Stimulated activated CD4-positive, alpha-beta T cell treated with anti-CD3 and anti-CD28 coated beads, TNF-alpha, amount 100 ng/mL, for 1 hour (primary cell): ENCODE measurements around the gene FASLG.
"Not testable (repeated sequence)": the region's sequence is repeated elsewhere in the genome, so short reads cannot be mapped to it uniquely, and the experiment has no call there.

Experiments used
- DNase-seq, 3 donors: peaks; one replicate each; pipeline ENCODE4 v3.0.0-alpha.2; 2020; ENCODE audit warnings: low read depth in 3 of 3, low spot score in 1 of 3

Gene FASLG

GRCh38 chr1:172680244-172680643 lies 21.3 kb downstream of the FASLG start:
- no peak for DNase-seq

GRCh38 chr1:172680733-172681275 lies 21.9 kb downstream of the FASLG start:
- DNase-seq = no peak

- no peak for DNase-seq
These were observed 23.9 kb downstream of the FASLG start for GRCh38 chr1:172682812-172683211.

- no peak for DNase-seq
These were observed 27.2 kb downstream of the FASLG start for GRCh38 chr1:172686143-172686542.

- not testable (repeated sequence) for DNase-seq
These were observed 29.7 kb downstream of the FASLG start for GRCh38 chr1:172688428-172689085.

GRCh38 chr1:172690925-172691324 lies 32.0 kb downstream of the FASLG start:
- DNase-seq = not testable (repeated sequence)

GRCh38 chr1:172697534-172698002 lies 38.7 kb downstream of the FASLG start:
- DNase-seq = no peak

GRCh38 chr1:172698224-172698623 lies 39.3 kb downstream of the FASLG start:
- no peak for DNase-seq

- peak in 2 of 3 donors; percentile 61 to 63 for DNase-seq
These were observed 40.2 kb downstream of the FASLG start for GRCh38 chr1:172699111-172699510.

- DNase-seq = no peak
These were observed 40.9 kb downstream of the FASLG start for GRCh38 chr1:172699695-172700227.

GRCh38 chr1:172700556-172700955 lies 41.7 kb downstream of the FASLG start:
- no peak for DNase-seq

- DNase-seq = no peak
These were observed 45.1 kb downstream of the FASLG start for GRCh38 chr1:172704001-172704400.

GRCh38 chr1:172704420-172705210 lies 45.7 kb downstream of the FASLG start:
- DNase-seq = no peak

GRCh38 chr1:172708452-172708851 lies 49.5 kb downstream of the FASLG start:
- DNase-seq = peak in 1 of 3 donors; percentile 33

GRCh38 chr1:172711558-172711957 lies 52.7 kb downstream of the FASLG start:
- DNase-seq = no peak

- DNase-seq = no peak
These were observed 54.6 kb downstream of the FASLG start for GRCh38 chr1:172713466-172713865.
